ENCODE results near the gene PDE1A. TPM values are rescaled to one million over a fixed set of nuclear protein-coding genes. Genes with fewer than 3 reads are reported as not detected.

Gene PDE1A
- total and polyA plus RNA-seq, 2 donors (not counting 1 experiment from before 2014, with no cell fraction given): 0.07 TPM; not detected in 1

DNA sequence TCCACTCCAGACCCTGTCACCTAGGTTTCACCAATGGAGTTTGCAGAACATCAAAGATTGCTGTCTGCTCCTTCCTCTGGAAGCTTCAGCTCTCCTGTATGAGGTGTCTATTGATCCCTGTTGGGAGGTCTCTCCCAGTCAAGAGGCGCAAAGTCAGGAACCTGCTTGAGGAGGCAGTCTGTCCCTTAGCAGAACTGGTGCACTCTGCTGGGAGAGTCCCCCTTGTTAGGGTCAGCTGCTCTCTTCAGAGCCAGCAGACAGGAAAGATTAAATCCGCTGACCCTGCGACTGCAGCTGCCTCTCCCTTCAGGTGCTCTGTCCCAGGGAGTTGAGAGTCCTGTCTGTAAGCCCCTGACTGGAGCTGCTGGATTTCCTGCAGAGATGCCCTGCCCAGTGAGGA, 245.5 kb downstream of the PDE1A start:
- TF ChIP-seq, protein P1, sequence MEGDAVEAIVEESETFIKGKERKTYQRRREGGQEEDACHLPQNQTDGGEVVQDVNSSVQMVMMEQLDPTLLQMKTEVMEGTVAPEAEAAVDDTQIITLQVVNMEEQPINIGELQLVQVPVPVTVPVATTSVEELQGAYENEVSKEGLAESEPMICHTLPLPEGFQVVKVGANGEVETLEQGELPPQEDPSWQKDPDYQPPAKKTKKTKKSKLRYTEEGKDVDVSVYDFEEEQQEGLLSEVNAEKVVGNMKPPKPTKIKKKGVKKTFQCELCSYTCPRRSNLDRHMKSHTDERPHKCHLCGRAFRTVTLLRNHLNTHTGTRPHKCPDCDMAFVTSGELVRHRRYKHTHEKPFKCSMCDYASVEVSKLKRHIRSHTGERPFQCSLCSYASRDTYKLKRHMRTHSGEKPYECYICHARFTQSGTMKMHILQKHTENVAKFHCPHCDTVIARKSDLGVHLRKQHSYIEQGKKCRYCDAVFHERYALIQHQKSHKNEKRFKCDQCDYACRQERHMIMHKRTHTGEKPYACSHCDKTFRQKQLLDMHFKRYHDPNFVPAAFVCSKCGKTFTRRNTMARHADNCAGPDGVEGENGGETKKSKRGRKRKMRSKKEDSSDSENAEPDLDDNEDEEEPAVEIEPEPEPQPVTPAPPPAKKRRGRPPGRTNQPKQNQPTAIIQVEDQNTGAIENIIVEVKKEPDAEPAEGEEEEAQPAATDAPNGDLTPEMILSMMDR (IDR thresholded peaks at IDR 0.05): no peak
- TF ChIP-seq EZH2 (IDR thresholded peaks at IDR 0.05; ENCODE audit: borderline replicate concordance, insufficient read depth, low read depth, low read length, poor library complexity, severe bottlenecking): no peak
- Histone ChIP-seq H3K27ac (ENCODE audit: low read length in 2 of 2) (no peak overlapping the region), H3K4me3 (ENCODE audit: control extremely low read depth in 1 of 5, extremely low read depth in 1 of 5, insufficient read depth in 1 of 5, low read depth in 2 of 5, low read length in 4 of 5) (no peak overlapping the region), H4K20me1 (ENCODE audit: control insufficient read depth, insufficient read depth, low read length, poor library complexity, severe bottlenecking) (no peaks in the 10 kb centered on the region), H3K27me3 (replicated peaks in 1 of 4; ENCODE audit: control extremely low read depth in 1 of 4, control insufficient read depth in 3 of 4, insufficient read depth in 4 of 4, low read length in 3 of 4) (no peaks in the 10 kb centered on the region), H3K4me2 (replicated peaks; ENCODE audit: low read depth, low read length, poor library complexity, severe bottlenecking) (no peak overlapping the region), H3K36me3 (replicated peaks in 1 of 2; ENCODE audit: control extremely low read depth in 1 of 2, control insufficient read depth in 1 of 2, extremely low read depth in 1 of 2, insufficient read depth in 2 of 2, low read length in 1 of 2) (no peaks in the 10 kb centered on the region), H3K4me1 (ENCODE audit: control insufficient read depth in 2 of 2, insufficient read depth in 2 of 2, low read length in 2 of 2) (no peaks in the 10 kb centered on the region), H3K9ac (ENCODE audit: low read length) (no peak overlapping the region), H3K9me3 (ENCODE audit: control extremely low read depth in 1 of 3, control insufficient read depth in 2 of 3, insufficient read depth in 1 of 3, low read length in 2 of 3) (peaks cover 0 to 6% (median 0%) of the 10 kb centered on the region in 3 donors), H2AFZ (ENCODE audit: insufficient read depth, low read depth, low read length, poor library complexity, severe bottlenecking) (no peak overlapping the region), H3K79me2 (ENCODE audit: control insufficient read depth, insufficient read depth, low read length) (no peaks in the 10 kb centered on the region)
- CTCF ChIA-PET: interaction anchor here (9.1 kb wide), 1 partner anchor 800 kb away, joined by 85 read pairs; no protein-coding TSS in a partner anchor
- intact Hi-C loops (cut with micrococcal nuclease): no loop called here
- 97% methylated on average over 3 of the region's 3 CpGs for WGBS (ENCODE audit: insufficient coverage)
- Mint-ChIP-seq H3K27me3 (peaks cover 8% of the 10 kb centered on the region), H3K4me3 (no peak overlapping the region), H3K9me3 (ENCODE audit: insufficient read depth) (no peaks in the 10 kb centered on the region), H3K4me1 (no peaks in the 10 kb centered on the region), H3K27ac (no peak overlapping the region)
- POLR2A ChIA-PET: no interaction called here
- no peak for ATAC-seq (ENCODE audit: low read depth)
- no peak for DNase-seq

DNA sequence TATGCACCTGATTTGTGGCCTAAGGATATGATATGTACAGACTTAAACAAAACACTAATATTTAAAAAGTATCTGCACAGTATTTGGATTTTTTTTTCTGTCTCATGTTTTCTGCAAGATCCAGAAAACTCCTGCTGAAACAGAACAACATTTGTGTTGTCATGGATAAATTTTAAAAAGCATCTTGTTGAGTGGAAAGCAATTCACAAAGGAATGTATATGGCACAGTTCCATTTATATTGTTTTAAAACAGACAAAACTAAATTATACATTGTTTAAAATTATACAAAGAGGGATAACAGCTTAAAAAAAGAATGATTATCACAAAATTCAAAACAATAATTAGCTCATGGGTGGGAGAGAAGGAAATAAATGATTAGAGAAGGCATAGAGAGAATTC, 247.7 kb downstream of the PDE1A start:
- Histone ChIP-seq H3K4me3 (ENCODE audit: control extremely low read depth in 1 of 5, extremely low read depth in 1 of 5, insufficient read depth in 1 of 5, low read depth in 2 of 5, low read length in 4 of 5) (no peak overlapping the region), H3K9me3 (ENCODE audit: control extremely low read depth in 1 of 3, control insufficient read depth in 2 of 3, insufficient read depth in 1 of 3, low read length in 2 of 3) (peaks cover 0 to 6% (median 0%) of the 10 kb centered on the region in 3 donors), H3K27me3 (replicated peaks in 1 of 4; ENCODE audit: control extremely low read depth in 1 of 4, control insufficient read depth in 3 of 4, insufficient read depth in 4 of 4, low read length in 3 of 4) (no peaks in the 10 kb centered on the region), H2AFZ (ENCODE audit: insufficient read depth, low read depth, low read length, poor library complexity, severe bottlenecking) (no peak overlapping the region), H3K36me3 (replicated peaks in 1 of 2; ENCODE audit: control extremely low read depth in 1 of 2, control insufficient read depth in 1 of 2, extremely low read depth in 1 of 2, insufficient read depth in 2 of 2, low read length in 1 of 2) (no peaks in the 10 kb centered on the region), H3K9ac (ENCODE audit: low read length) (no peak overlapping the region), H3K27ac (ENCODE audit: low read length in 2 of 2) (no peak overlapping the region), H4K20me1 (ENCODE audit: control insufficient read depth, insufficient read depth, low read length, poor library complexity, severe bottlenecking) (no peaks in the 10 kb centered on the region), H3K4me1 (ENCODE audit: control insufficient read depth in 2 of 2, insufficient read depth in 2 of 2, low read length in 2 of 2) (no peaks in the 10 kb centered on the region), H3K4me2 (replicated peaks; ENCODE audit: low read depth, low read length, poor library complexity, severe bottlenecking) (no peak overlapping the region), H3K79me2 (ENCODE audit: control insufficient read depth, insufficient read depth, low read length) (no peaks in the 10 kb centered on the region)
- intact Hi-C loops (cut with micrococcal nuclease): no loop called here
- CTCF ChIA-PET: interaction anchor here (1.5 to 9.1 kb wide), 2 partner anchors 9 to 802 kb away, joined by 3 to 85 read pairs; no protein-coding TSS in a partner anchor
- ATAC-seq (ENCODE audit: low read depth) (no peak), DNase-seq (no peak)
- POLR2A ChIA-PET: no interaction called here
- Mint-ChIP-seq H3K9me3 (ENCODE audit: insufficient read depth) (no peaks in the 10 kb centered on the region), H3K27ac (no peak overlapping the region), H3K27me3 (peaks cover 8% of the 10 kb centered on the region), H3K4me3 (no peak overlapping the region), H3K4me1 (no peaks in the 10 kb centered on the region)
- no peak for TF ChIP-seq EZH2 (IDR thresholded peaks at IDR 0.05; ENCODE audit: borderline replicate concordance, insufficient read depth, low read depth, low read length, poor library complexity, severe bottlenecking)
- TF ChIP-seq, protein P1 (IDR thresholded peaks at IDR 0.05): no peak

All from B cell (primary cell).